GM23338 (cell line): Measurements from ENCODE around the gene OR10A4. TPM values are rescaled to one million over a fixed set of nuclear protein-coding genes. Genes with fewer than 3 reads are reported as not detected.

ENCODE experiments used
- ATAC-seq: fragments of 200-7000 bp; cut with Tn5 transposase; 3 replicates; pipeline ENCODE4 v1.9.1; 2020
- DNase-seq: peaks from one replicate; pipeline ENCODE4 v3.0.0-alpha.2; 2015; ENCODE audit warnings: low spot score
- H2AFZ ChIP-seq: fragments of 200-600 bp; sonication (generic); 2 replicates; pipeline ENCODE4 v1.8.0; 2016; ENCODE audit warnings: antibody characterized with exemption, mild to moderate bottlenecking, moderate library complexity
- H3F3A ChIP-seq: fragments of 200-600 bp; sonication (generic); replicated peaks from 2 replicates; pipeline ENCODE4 v1.8.0; 2017; ENCODE audit warnings: antibody characterized with exemption, mixed run types, low read depth
- H3K27ac ChIP-seq: fragments of 200-600 bp; sonication (generic); 2 replicates; pipeline ENCODE4 v1.6.1; 2016; ENCODE audit warnings: low read depth
- H3K27me3 ChIP-seq: fragments of 200-600 bp; sonication (generic); 2 replicates; pipeline ENCODE4 v1.8.0; 2016; ENCODE audit warnings: mild to moderate bottlenecking, mixed run types, moderate library complexity; ENCODE audit not compliant: insufficient read depth
- H3K36me3 ChIP-seq: fragments of 200-600 bp; sonication (generic); 2 replicates; pipeline ENCODE4 v1.8.0; 2016; ENCODE audit warnings: mild to moderate bottlenecking; ENCODE audit not compliant: insufficient read depth
- H3K4me1 ChIP-seq: fragments of 200-600 bp; sonication (generic); 2 replicates; pipeline ENCODE4 v1.8.0; 2016; ENCODE audit warnings: mild to moderate bottlenecking, moderate library complexity; ENCODE audit not compliant: insufficient read depth
- H3K4me2 ChIP-seq: fragments of 200-600 bp; sonication (generic); 2 replicates; pipeline ENCODE4 v1.7.1; 2017; ENCODE audit warnings: mixed run types
- H3K4me3 ChIP-seq: fragments of 200-600 bp; sonication (generic); 2 replicates; pipeline ENCODE4 v1.6.1; 2016; ENCODE audit warnings: mixed run types
- H3K79me2 ChIP-seq: fragments of 200-600 bp; sonication (generic); replicated peaks from 2 replicates; pipeline ENCODE4 v1.8.0; 2017; ENCODE audit warnings: mild to moderate bottlenecking; ENCODE audit not compliant: insufficient read depth
- H3K9me2 ChIP-seq: fragments of 200-600 bp; sonication (generic); 2 replicates; pipeline ENCODE4 v1.8.0; 2017; ENCODE audit not compliant: insufficient read depth
- H4K20me1 ChIP-seq: fragments of 200-600 bp; sonication (generic); replicated peaks from 2 replicates; pipeline ENCODE4 v1.8.0; 2017; ENCODE audit warnings: mild to moderate bottlenecking; ENCODE audit not compliant: insufficient read depth
- H3K27ac Mint-ChIP-seq: 2 replicates; pipeline ENCODE4 v1.8.0; 2020; ENCODE audit warnings: inconsistent platforms, mild to moderate bottlenecking, moderate library complexity, mixed read lengths
- H3K27me3 Mint-ChIP-seq: 3 replicates; pipeline ENCODE4 v1.8.0; 2022; ENCODE audit warnings: low read depth, mild to moderate bottlenecking, moderate library complexity, mixed read lengths, inconsistent platforms; ENCODE audit not compliant: insufficient read depth, poor library complexity
- H3K36me3 Mint-ChIP-seq: 3 replicates; pipeline ENCODE4 v1.8.0; 2021; ENCODE audit warnings: low read depth, mild to moderate bottlenecking, inconsistent platforms, moderate library complexity, mixed read lengths
- H3K4me1 Mint-ChIP-seq: 3 replicates; pipeline ENCODE4 v1.8.0; 2020; ENCODE audit warnings: mild to moderate bottlenecking, inconsistent platforms, mixed read lengths
- H3K4me3 Mint-ChIP-seq: 3 replicates; pipeline ENCODE4 v1.8.0; 2021; ENCODE audit warnings: moderate library complexity, mild to moderate bottlenecking, inconsistent platforms, mixed read lengths
- H3K9me3 Mint-ChIP-seq: 3 replicates; pipeline ENCODE4 v1.8.0; 2020; ENCODE audit warnings: moderate library complexity, mild to moderate bottlenecking, inconsistent platforms, mixed read lengths
- CTCF ChIP-seq, 2 experiments: fragments of 200-600 bp in 1 of 2; sonication (generic) in 1 of 2; conservative IDR thresholded peaks; 2 replicates each; pipeline versions ENCODE4 v1.5.1 to v1.6.1; 2016 to 2017; ENCODE audit warnings: antibody characterized with exemption in 2 of 2, low read depth in 2 of 2, mild to moderate bottlenecking in 2 of 2, moderate library complexity in 1 of 2
- ETS1 ChIP-seq: IDR thresholded peaks from 2 replicates; pipeline ENCODE4 v1.6.1; 2016; ENCODE audit warnings: antibody characterized with exemption
- EZH2 ChIP-seq: fragments of 200-600 bp; sonication (generic); IDR thresholded peaks from one replicate; pipeline ENCODE4 v1.8.0; 2017; ENCODE audit warnings: antibody characterized with exemption, mild to moderate bottlenecking, low read depth; ENCODE audit not compliant: unreplicated experiment
- JUNB ChIP-seq: IDR thresholded peaks from one replicate; pipeline ENCODE4 v1.6.1; 2016; ENCODE audit warnings: antibody characterized with exemption; ENCODE audit not compliant: unreplicated experiment
- POLR2AphosphoS5 ChIP-seq: IDR thresholded peaks from 2 replicates; pipeline ENCODE4 v1.6.1; 2016; ENCODE audit warnings: antibody characterized with exemption, low read depth
- REST ChIP-seq: IDR thresholded peaks from one replicate; pipeline ENCODE4 v1.6.1; 2018; ENCODE audit warnings: antibody characterized with exemption; ENCODE audit not compliant: unreplicated experiment
- STAT1 ChIP-seq: IDR thresholded peaks from one replicate; pipeline ENCODE4 v1.6.1; 2016; ENCODE audit warnings: antibody characterized with exemption; ENCODE audit not compliant: unreplicated experiment
- ZNF114 ChIP-seq: fragments of 250-450 bp; sonication (Bioruptor Pico); IDR thresholded peaks from 2 replicates; pipeline ENCODE4 v1.5.0; 2020; ENCODE audit warnings: mild to moderate bottlenecking, moderate library complexity
- polyA plus RNA-seq: library from polyadenylated mRNA; unstranded; fragments of >200 nt; fragmentation: Nextera tagmentation; extraction: Ambion mirVana; gene quantifications from 2 replicates; pipeline ENCODE4 v1.2.1, GENCODE V29; 2016
- total RNA-seq: library from RNA; depleted of rRNA; stranded (reverse); fragments of >200 nt; shearing (Covaris generic); gene quantifications from 2 replicates; pipeline ENCODE4 v1.2.3, GENCODE V29; 2014

Gene OR10A4
- total and polyA plus RNA-seq, 2 experiments from 2014 or later, result 0.21 TPM; not detected in 1

- H3K4me1 ChIP-seq, result peaks cover 30% of the 10 kb centered on the region
- no peak for TF ChIP-seq POLR2AphosphoS5
- TF ChIP-seq EZH2, result no peak
- TF ChIP-seq ZNF114 (CRISPR knock-in tag), result no peak
- H3K4me3 ChIP-seq, result peak overlapping the region; percentile 86
- Mint-ChIP-seq H3K9me3 (no peaks in the 10 kb centered on the region), H3K4me1 (peaks cover 31% of the 10 kb centered on the region), H3K4me3 (peak overlapping the region; percentile 97), H3K36me3 (peaks cover 10% of the 10 kb centered on the region; the same call in 2 of the 3 replicates), H3K27ac (peak overlapping the region; percentile 36), H3K27me3 (peaks cover 4% of the 10 kb centered on the region)
- H3K27me3 ChIP-seq, result no peaks in the 10 kb centered on the region
- no peaks in the 10 kb centered on the region for H4K20me1 ChIP-seq
- peak overlapping the region; percentile 39 for H3K27ac ChIP-seq
- H3K79me2 ChIP-seq, result peaks cover 32% of the 10 kb centered on the region
- H3K36me3 ChIP-seq, result no peaks in the 10 kb centered on the region
- H3F3A ChIP-seq, result no peaks in the 10 kb centered on the region
- H3K4me2 ChIP-seq, result peak overlapping the region; percentile 88
- no peaks in the 10 kb centered on the region for H3K9me2 ChIP-seq
- DNase-seq (peak; percentile 49), ATAC-seq (peak; percentile 37)
- H2AFZ ChIP-seq, result peak overlapping the region; percentile 88
Measured at GRCh38 chr11:6925636-6926207, 49.3 kb downstream of the OR10A4 start.

- peaks cover 10% of the 10 kb centered on the region; the same call in 2 of the 3 replicates for H3K36me3 Mint-ChIP-seq
- peak within 1 kb of the TSS; percentile 36 for H3K27ac Mint-ChIP-seq
- peak within 1 kb of the TSS; percentile 97 for H3K4me3 Mint-ChIP-seq
- Histone ChIP-seq H4K20me1 (no peaks in the 10 kb centered on the region), H3K36me3 (no peaks in the 10 kb centered on the region), H3K4me1 (peaks cover 30% of the 10 kb centered on the region), H3K4me2 (peak within 1 kb of the TSS; percentile 88), H3K27ac (peak within 1 kb of the TSS; percentile 73), H2AFZ (peak within 1 kb of the TSS; percentile 97), H3K27me3 (no peaks in the 10 kb centered on the region), H3F3A (no peaks in the 10 kb centered on the region), H3K4me3 (peak within 1 kb of the TSS; percentile 86), H3K9me2 (no peaks in the 10 kb centered on the region), H3K79me2 (peaks cover 37% of the 10 kb centered on the region)
- ATAC-seq, result peak; percentile 94
- no peaks in the 10 kb centered on the region for H3K9me3 Mint-ChIP-seq
- H3K4me1 Mint-ChIP-seq, result peaks cover 31% of the 10 kb centered on the region
- peak; percentile 96 for DNase-seq
- H3K27me3 Mint-ChIP-seq, result peaks cover 4% of the 10 kb centered on the region
- TF ChIP-seq STAT1 (no peak), ZNF114 (CRISPR knock-in tag) (no peak), ETS1 (peak; percentile 34; the same call in 1 of the 2 replicates), POLR2AphosphoS5 (peak; percentile 56), JUNB (no peak), REST (no peak), CTCF (conservative IDR thresholded peaks at IDR 0.05; ENCODE audit: low read depth in 2 of 2) (no peak)
Measured at GRCh38 chr11:6926208-6927029, 50.0 kb downstream of the OR10A4 start, which contains the start of gene ZNF215. TSS of gene ZNF215 (plus strand) at chr11:6926426. CDS start at chr11:6932273, 5,847 bp downstream.
